SK-N-SH (cell line): ENCODE results near the gene CLEC9A. TPM values are rescaled to one million over a fixed set of nuclear protein-coding genes. Genes with fewer than 3 reads are reported as not detected.

Experiments
- CTCF ChIA-PET: fragments of 300-600, 350-600 bp; formaldehyde crosslinking; extraction: SDS; loops from one replicate; lab custom pipeline; 2021; lab: Yijun Ruan, JAX
- POLR2A ChIA-PET: fragments of 350-600 bp; sonication (Branson Sonifier 250); formaldehyde crosslinking; extraction: SDS; loops from one replicate; lab custom pipeline; 2020; ENCODE audit warnings: antibody characterized with exemption, inconsistent platforms; lab: Yijun Ruan, JAX
- DNase-seq: peaks from one replicate; pipeline ENCODE4 v3.0.0; 2012
- H2AFZ ChIP-seq: fragments of 200-600 bp; sonication (generic); 2 replicates; pipeline ENCODE4 v1.8.1; 2016; ENCODE audit warnings: antibody characterized with exemption, mild to moderate bottlenecking, low read depth
- H3F3A ChIP-seq: fragments of 200-600 bp; sonication (generic); replicated peaks from 2 replicates; pipeline ENCODE3; 2016; ENCODE audit warnings: antibody characterized with exemption, mild to moderate bottlenecking; ENCODE audit not compliant: insufficient read depth
- H3K27ac ChIP-seq, 2 experiments: fragments of 200-500 bp in 1 of 2; fragments of 200-600 bp in 1 of 2; sonication (Bioruptor generic) in 1 of 2; sonication (generic), shearing (Covaris generic) in 1 of 2; 2 replicates each; pipeline versions ENCODE4 v1.5.1 to v1.6.1; 2014 to 2016; ENCODE audit warnings: low read depth in 2 of 2, inconsistent platforms in 1 of 2, low read length in 1 of 2, mild to moderate bottlenecking in 1 of 2, mixed read lengths in 1 of 2
- H3K27me3 ChIP-seq: fragments of 200-600 bp; sonication (generic), shearing (Covaris generic); 2 replicates; pipeline ENCODE4 v1.6.1; 2016; ENCODE audit warnings: mixed run types; ENCODE audit not compliant: insufficient read depth
- H3K36me3 ChIP-seq, 2 experiments: fragments of 200-500 bp in 1 of 2; fragments of 200-600 bp in 1 of 2; sonication (Bioruptor generic) in 1 of 2; sonication (generic) in 1 of 2; replicated peaks in 1 of 2; 2 replicates each; pipeline versions ENCODE3 to v1.5.1; 2014 to 2016; ENCODE audit warnings: low read length in 1 of 2, mild to moderate bottlenecking in 1 of 2; ENCODE audit not compliant: insufficient read depth in 2 of 2, control insufficient read depth in 1 of 2
- H3K4me1 ChIP-seq, 2 experiments: fragments of 200-500 bp in 1 of 2; fragments of 200-600 bp in 1 of 2; sonication (Bioruptor generic) in 1 of 2; sonication (generic), shearing (Covaris generic) in 1 of 2; 2 replicates each; pipeline versions ENCODE4 v1.5.1 to v1.6.1; 2014 to 2016; ENCODE audit warnings: low read depth in 1 of 2, low read length in 1 of 2, mixed run types in 1 of 2; ENCODE audit not compliant: insufficient read depth in 2 of 2, control insufficient read depth in 1 of 2
- H3K4me2 ChIP-seq: fragments of 200-600 bp; sonication (generic), shearing (Covaris generic); 2 replicates; pipeline ENCODE4 v1.6.1; 2017; ENCODE audit warnings: mixed run types
- H3K4me3 ChIP-seq, 2 experiments: fragments of 200-500 bp in 1 of 2; fragments of 200-600 bp in 1 of 2; sonication (Bioruptor generic) in 1 of 2; sonication (generic), shearing (Covaris generic) in 1 of 2; 2 replicates each; pipeline versions ENCODE4 v1.5.1 to v1.8.1; 2014 to 2016; ENCODE audit warnings: low read depth in 2 of 2, inconsistent platforms in 1 of 2, low read length in 1 of 2, mild to moderate bottlenecking in 1 of 2, mixed read lengths in 1 of 2, moderate library complexity in 1 of 2
- H3K79me2 ChIP-seq: fragments of 200-600 bp; sonication (generic); 2 replicates; pipeline ENCODE4 v1.8.1; 2017; ENCODE audit warnings: mild to moderate bottlenecking; ENCODE audit not compliant: insufficient read depth
- H3K9ac ChIP-seq: fragments of 200-600 bp; sonication (generic); 2 replicates; pipeline ENCODE4 v1.6.1; 2017; ENCODE audit warnings: mixed run types
- H3K9me2 ChIP-seq: fragments of 200-600 bp; sonication (generic); 2 replicates; pipeline ENCODE4 v1.6.1; 2017; ENCODE audit warnings: mixed run types
- H3K9me3 ChIP-seq: fragments of 200-600 bp; sonication (generic); 2 replicates; pipeline ENCODE4 v1.6.1; 2017; ENCODE audit warnings: mixed run types, mild to moderate bottlenecking, moderate library complexity
- H4K20me1 ChIP-seq: fragments of 200-600 bp; sonication (generic); 2 replicates; pipeline ENCODE4 v1.6.1; 2017; ENCODE audit warnings: mild to moderate bottlenecking, mixed run types; ENCODE audit not compliant: insufficient read depth
- CHD2 ChIP-seq: fragments of 150-350 bp; IDR thresholded peaks from 2 replicates; pipeline ENCODE4 v1.6.1; 2018; ENCODE audit warnings: low read length; ENCODE audit not compliant: partially characterized antibody
- EP300 ChIP-seq, 2 experiments: IDR thresholded peaks; 2 replicates each; pipeline versions ENCODE4 v1.4.0 to v1.6.1; 2012; ENCODE audit warnings: borderline replicate concordance in 1 of 2, low read depth in 1 of 2, low read length in 1 of 2
- FOSL2 ChIP-seq: IDR thresholded peaks from 2 replicates; pipeline ENCODE4 v1.4.0; 2012; ENCODE audit warnings: low read depth, mild to moderate bottlenecking, moderate library complexity, borderline replicate concordance
- GABPA ChIP-seq: IDR thresholded peaks from 2 replicates; pipeline ENCODE4 v1.4.0; 2012; ENCODE audit warnings: low read depth, mild to moderate bottlenecking
- GATA2 ChIP-seq: sonication (generic); formaldehyde crosslinking; IDR thresholded peaks from 2 replicates; pipeline ENCODE4 v1.5.0; 2020; ENCODE audit warnings: mild to moderate bottlenecking, missing genetic modification reagents
- JUND ChIP-seq: IDR thresholded peaks from 2 replicates; pipeline ENCODE4 v1.4.0; 2012
- MEF2A ChIP-seq: IDR thresholded peaks from 2 replicates; pipeline ENCODE4 v1.4.0; 2012; ENCODE audit warnings: low read depth, borderline replicate concordance
- MXI1 ChIP-seq: IDR thresholded peaks from 2 replicates; pipeline ENCODE4 v1.6.1; 2012; ENCODE audit warnings: mild to moderate bottlenecking, low read depth, low read length, improper control_type of control experiment
- RAD21 ChIP-seq: IDR thresholded peaks from 2 replicates; pipeline ENCODE4 v1.6.1; 2012; ENCODE audit warnings: mild to moderate bottlenecking, low read length
- RFX5 ChIP-seq: IDR thresholded peaks from 2 replicates; pipeline ENCODE4 v1.6.1; 2012; ENCODE audit warnings: mild to moderate bottlenecking, improper control_type of control experiment, low read length
- SMC3 ChIP-seq: IDR thresholded peaks from 2 replicates; pipeline ENCODE4 v1.6.1; 2012; ENCODE audit warnings: low read depth, low read length, improper control_type of control experiment
- TCF12 ChIP-seq: IDR thresholded peaks from 2 replicates; pipeline ENCODE4 v1.4.0; 2012
- TEAD4 ChIP-seq: IDR thresholded peaks from 2 replicates; pipeline ENCODE4 v1.4.0; 2012; ENCODE audit warnings: mild to moderate bottlenecking, borderline replicate concordance; ENCODE audit not compliant: insufficient read depth
- YY1 ChIP-seq: IDR thresholded peaks from 2 replicates; pipeline ENCODE4 v1.4.0; 2012; ENCODE audit warnings: low read depth, mild to moderate bottlenecking
- WGBS: methylation state at CpG from one replicate; pipeline ENCODE4 v1.1.6; 2017; ENCODE audit warnings: low lambda C conversion rate; 5-methylcytosine and 5-hydroxymethylcytosine counted together
- polyA plus RNA-seq, 3 experiments: library from polyadenylated mRNA; depleted of rRNA; stranded (reverse); fragments of >200 nt; gene quantifications; 2 replicates each; pipeline ENCODE4 v1.2.3, GENCODE V29; 2012
- TF ChIP-seq, protein P1 (sequence below): fragments of 150-350 bp; IDR thresholded peaks from 2 replicates; pipeline ENCODE4 v1.6.1; 2016; ENCODE audit warnings: mild to moderate bottlenecking, low read depth, low read length
- TF ChIP-seq, protein P2 (sequence below): fragments of 150-350 bp; IDR thresholded peaks from 2 replicates; pipeline ENCODE4 v1.6.1; 2017; ENCODE audit warnings: antibody characterized with exemption, low read length, low read depth, borderline replicate concordance
- TF ChIP-seq, protein P3 (sequence below): IDR thresholded peaks from 2 replicates; pipeline ENCODE4 v1.4.0; 2012; ENCODE audit warnings: low read depth, borderline replicate concordance
- TF ChIP-seq, protein P4 (sequence below): fragments of 200-600 bp; sonication (generic); IDR thresholded peaks from 2 replicates; pipeline ENCODE4 v1.6.1; 2017; ENCODE audit warnings: antibody characterized with exemption, mild to moderate bottlenecking, moderate library complexity

CLEC9A gene
- polyA plus RNA-seq, 1 of the 3 experiments (the other 2 are of a cell fraction), result not detected

DNA sequence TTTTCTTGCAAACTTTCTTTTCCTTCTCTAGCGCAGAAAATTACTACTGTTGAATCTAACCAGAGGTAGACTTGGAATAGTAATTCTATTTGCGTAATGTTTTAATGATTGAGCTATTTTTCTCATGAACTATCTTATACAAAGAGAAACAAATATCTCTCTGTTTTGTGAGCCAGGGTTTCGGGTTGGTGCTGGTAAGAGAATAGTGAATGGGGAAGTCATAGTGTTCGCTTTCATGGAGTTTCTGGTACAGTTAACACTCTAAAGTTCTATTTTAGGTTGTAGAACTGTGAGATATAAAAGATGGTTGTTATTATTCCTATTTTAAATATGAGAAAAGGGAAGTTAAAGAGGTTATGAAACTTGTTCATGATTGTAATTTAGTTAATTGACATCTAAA is 38.2 kb upstream of the CLEC9A start:
- Histone ChIP-seq H3K36me3 (no peaks in the 10 kb centered on the region), H3K27ac (no peak overlapping the region), H3K9ac (no peak overlapping the region), H3K4me1 (no peaks in the 10 kb centered on the region), H3K9me3 (no peaks in the 10 kb centered on the region), H3F3A (no peaks in the 10 kb centered on the region), H3K79me2 (no peaks in the 10 kb centered on the region), H3K4me3 (no peak overlapping the region), H4K20me1 (no peaks in the 10 kb centered on the region), H3K4me2 (no peak overlapping the region), H3K27me3 (no peaks in the 10 kb centered on the region; the same call in 1 of the 2 replicates), H2AFZ (no peak overlapping the region), H3K9me2 (no peaks in the 10 kb centered on the region)
- 15% methylated on average over 4 of the region's 4 CpGs for WGBS
- ChIA-PET CTCF (no interaction called here), POLR2A (no interaction called here)
- no peak for DNase-seq
- TF ChIP-seq, protein P1, sequence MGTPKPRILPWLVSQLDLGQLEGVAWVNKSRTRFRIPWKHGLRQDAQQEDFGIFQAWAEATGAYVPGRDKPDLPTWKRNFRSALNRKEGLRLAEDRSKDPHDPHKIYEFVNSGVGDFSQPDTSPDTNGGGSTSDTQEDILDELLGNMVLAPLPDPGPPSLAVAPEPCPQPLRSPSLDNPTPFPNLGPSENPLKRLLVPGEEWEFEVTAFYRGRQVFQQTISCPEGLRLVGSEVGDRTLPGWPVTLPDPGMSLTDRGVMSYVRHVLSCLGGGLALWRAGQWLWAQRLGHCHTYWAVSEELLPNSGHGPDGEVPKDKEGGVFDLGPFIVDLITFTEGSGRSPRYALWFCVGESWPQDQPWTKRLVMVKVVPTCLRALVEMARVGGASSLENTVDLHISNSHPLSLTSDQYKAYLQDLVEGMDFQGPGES, result no peak
- TF ChIP-seq, protein P2, sequence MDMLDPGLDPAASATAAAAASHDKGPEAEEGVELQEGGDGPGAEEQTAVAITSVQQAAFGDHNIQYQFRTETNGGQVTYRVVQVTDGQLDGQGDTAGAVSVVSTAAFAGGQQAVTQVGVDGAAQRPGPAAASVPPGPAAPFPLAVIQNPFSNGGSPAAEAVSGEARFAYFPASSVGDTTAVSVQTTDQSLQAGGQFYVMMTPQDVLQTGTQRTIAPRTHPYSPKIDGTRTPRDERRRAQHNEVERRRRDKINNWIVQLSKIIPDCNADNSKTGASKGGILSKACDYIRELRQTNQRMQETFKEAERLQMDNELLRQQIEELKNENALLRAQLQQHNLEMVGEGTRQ, result no peak
- no peak for TF ChIP-seq JUND
- no peak for TF ChIP-seq GABPA
- no peak for TF ChIP-seq GATA2 (CRISPR knock-in tag)
- TF ChIP-seq TCF12, result no peak
- TF ChIP-seq RFX5, result no peak
- no peak for TF ChIP-seq SMC3
- no peak for TF ChIP-seq YY1
- TF ChIP-seq MXI1, result no peak
- TF ChIP-seq, protein P3, sequence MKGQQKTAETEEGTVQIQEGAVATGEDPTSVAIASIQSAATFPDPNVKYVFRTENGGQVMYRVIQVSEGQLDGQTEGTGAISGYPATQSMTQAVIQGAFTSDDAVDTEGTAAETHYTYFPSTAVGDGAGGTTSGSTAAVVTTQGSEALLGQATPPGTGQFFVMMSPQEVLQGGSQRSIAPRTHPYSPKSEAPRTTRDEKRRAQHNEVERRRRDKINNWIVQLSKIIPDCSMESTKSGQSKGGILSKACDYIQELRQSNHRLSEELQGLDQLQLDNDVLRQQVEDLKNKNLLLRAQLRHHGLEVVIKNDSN, result no peak
- no peak for TF ChIP-seq EP300 (IDR thresholded peaks at IDR 0.05; ENCODE audit: borderline replicate concordance in 1 of 2, low read depth in 1 of 2, low read length in 1 of 2)
- TF ChIP-seq, protein P4, sequence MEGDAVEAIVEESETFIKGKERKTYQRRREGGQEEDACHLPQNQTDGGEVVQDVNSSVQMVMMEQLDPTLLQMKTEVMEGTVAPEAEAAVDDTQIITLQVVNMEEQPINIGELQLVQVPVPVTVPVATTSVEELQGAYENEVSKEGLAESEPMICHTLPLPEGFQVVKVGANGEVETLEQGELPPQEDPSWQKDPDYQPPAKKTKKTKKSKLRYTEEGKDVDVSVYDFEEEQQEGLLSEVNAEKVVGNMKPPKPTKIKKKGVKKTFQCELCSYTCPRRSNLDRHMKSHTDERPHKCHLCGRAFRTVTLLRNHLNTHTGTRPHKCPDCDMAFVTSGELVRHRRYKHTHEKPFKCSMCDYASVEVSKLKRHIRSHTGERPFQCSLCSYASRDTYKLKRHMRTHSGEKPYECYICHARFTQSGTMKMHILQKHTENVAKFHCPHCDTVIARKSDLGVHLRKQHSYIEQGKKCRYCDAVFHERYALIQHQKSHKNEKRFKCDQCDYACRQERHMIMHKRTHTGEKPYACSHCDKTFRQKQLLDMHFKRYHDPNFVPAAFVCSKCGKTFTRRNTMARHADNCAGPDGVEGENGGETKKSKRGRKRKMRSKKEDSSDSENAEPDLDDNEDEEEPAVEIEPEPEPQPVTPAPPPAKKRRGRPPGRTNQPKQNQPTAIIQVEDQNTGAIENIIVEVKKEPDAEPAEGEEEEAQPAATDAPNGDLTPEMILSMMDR, result no peak
- no peak for TF ChIP-seq FOSL2
- TF ChIP-seq TEAD4, result no peak
- no peak for TF ChIP-seq MEF2A
- TF ChIP-seq CHD2, result no peak
- no peak for TF ChIP-seq RAD21
- TF ChIP-seq, all 33 proteins: peak for 0
